Gastrocnemius medialis (tissue), 4 donors: ENCODE data around the gene PTPRE.

Experiments
- POLR2A ChIP-seq, 2 donors: fragments of 450-650 bp; IDR thresholded peaks; one replicate each; pipeline ENCODE4 v1.6.1; 2017; ENCODE audit warnings: antibody characterized with exemption in 2 of 2, mild to moderate bottlenecking in 2 of 2, moderate library complexity in 2 of 2
- TF ChIP-seq, protein P1 (sequence below), 5 experiments: fragments of 450-650 bp in 3 of 5; fragments of 200-600 bp in 2 of 5; sonication (generic) in 2 of 5; IDR thresholded peaks in 4 of 5; conservative IDR thresholded peaks in 1 of 5; 1 replicate in 4 of 5; 2 replicates in 1 of 5; pipeline ENCODE4 v1.5.1; 2016 to 2019; ENCODE audit warnings: antibody characterized with exemption in 5 of 5, mild to moderate bottlenecking in 3 of 5, moderate library complexity in 3 of 5

DNA sequence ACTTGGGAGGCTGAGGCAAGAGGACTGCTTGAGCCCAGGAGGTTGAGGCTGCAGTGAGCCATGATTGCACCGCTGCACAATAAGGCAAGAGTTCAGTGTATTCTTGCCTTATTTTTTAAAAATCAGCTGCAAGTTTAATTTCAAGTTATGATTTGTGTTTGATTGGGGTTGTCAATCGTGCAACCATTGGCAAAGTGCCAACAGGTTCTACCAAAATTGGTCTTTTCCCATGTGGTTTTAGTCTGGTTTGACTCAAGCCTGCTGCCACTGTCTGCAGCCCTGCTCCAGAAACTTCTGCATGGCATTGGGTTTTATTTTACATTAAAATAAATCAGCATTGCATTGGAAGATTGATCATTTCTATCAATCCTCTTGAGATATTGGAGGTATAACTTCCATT, 72.7 kb downstream of the PTPRE start:
- TF ChIP-seq, protein P1, sequence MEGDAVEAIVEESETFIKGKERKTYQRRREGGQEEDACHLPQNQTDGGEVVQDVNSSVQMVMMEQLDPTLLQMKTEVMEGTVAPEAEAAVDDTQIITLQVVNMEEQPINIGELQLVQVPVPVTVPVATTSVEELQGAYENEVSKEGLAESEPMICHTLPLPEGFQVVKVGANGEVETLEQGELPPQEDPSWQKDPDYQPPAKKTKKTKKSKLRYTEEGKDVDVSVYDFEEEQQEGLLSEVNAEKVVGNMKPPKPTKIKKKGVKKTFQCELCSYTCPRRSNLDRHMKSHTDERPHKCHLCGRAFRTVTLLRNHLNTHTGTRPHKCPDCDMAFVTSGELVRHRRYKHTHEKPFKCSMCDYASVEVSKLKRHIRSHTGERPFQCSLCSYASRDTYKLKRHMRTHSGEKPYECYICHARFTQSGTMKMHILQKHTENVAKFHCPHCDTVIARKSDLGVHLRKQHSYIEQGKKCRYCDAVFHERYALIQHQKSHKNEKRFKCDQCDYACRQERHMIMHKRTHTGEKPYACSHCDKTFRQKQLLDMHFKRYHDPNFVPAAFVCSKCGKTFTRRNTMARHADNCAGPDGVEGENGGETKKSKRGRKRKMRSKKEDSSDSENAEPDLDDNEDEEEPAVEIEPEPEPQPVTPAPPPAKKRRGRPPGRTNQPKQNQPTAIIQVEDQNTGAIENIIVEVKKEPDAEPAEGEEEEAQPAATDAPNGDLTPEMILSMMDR (IDR thresholded peaks at IDR 0.05 in 4 of 5, conservative IDR thresholded peaks at IDR 0.05 in 1 of 5) = no peak
- TF ChIP-seq POLR2A (IDR thresholded peaks at IDR 0.05) = no peak
